Cardiac atrium fibroblast (primary cell): ENCODE data around the gene ZNF17. TPM values are rescaled to one million over a fixed set of nuclear protein-coding genes. Genes with fewer than 3 reads are reported as not detected.

Source experiments
- total RNA-seq: library from RNA; depleted of rRNA; stranded (reverse); fragments of >200 nt; gene quantifications from 2 replicates; pipeline ENCODE4 v1.2.3, GENCODE V29; 2015

The ZNF17 gene
- total RNA-seq: 2.9 and 4.0 TPM in 2 replicates

DNA sequence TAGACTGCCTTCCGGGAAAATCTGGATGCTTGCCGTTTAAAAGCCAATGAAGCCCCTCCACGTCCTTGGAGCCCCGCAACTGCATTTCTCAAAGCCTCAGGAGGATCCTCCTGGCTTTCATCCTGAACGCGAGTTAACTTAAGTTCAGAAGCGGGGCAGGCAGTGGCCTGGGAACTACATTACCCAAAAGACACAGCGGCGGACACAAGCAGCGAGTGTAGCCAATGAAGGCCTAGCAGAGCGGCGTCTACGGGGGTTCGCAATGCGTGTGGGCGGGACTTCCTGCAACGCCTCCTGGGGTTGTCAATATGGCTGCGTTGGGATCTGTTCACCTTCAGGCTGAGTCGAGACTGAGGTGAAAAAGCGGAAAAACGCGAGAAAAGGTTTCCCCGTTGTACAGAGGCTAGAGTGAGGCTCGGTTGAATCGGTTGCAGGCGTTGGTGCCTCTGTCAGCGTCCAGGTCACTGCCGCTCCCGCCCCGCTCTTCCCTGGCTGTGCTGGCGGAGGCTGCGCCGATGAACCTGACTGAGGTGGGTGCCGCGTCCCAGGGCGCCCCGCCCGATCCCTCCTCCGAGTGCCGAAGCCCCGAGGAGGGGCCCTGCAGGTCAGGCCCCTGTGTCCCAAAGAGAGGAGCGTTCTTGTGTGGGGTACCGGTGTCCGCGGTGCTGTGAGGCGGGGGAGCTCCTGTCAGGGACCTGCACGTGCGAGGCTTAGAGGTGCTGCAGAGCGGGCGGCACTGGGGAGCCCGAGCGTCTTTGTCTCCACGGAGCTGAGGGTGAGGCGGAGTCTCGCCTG lies at the start of gene ZNF17:
Gene ZNF17, plus strand, starts transcription at position 285 of the 795 bp plus-strand sequence. CDS start 2,455 bp downstream, outside the sequence.

DNA sequence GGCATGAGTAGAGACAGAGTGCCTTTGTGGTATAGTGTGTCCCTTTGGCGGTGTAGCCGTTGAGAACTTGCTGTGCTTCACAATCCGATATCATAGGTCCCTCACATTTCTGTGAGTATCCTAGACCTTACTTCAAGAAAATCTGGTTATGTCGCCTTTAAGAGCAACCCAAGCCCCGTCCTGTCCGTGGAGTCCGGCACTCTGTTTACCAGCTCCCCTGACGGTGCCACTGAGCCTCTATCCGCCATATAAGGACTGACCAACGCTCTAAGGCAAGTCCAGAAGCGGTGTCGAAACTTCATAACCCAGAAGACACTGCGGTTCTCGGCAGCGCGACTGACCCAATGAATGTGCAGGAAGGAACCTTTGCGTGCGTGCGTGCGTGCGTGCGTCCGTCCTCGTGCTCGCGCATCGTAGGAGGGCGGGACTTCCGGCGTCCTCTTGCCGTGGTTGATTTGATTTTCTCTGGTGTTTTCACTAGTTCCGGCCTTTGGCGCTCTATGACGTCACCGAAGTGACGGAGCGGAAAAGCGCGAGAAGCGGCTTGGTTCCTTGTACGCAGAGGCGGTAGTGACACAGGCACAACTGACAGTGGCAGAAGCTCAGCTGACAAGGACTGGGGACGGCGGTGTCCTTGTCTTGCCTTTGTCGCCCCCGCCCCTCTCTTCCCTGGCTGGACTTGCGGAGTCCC lies 47.8 kb upstream of the ZNF17 start, which contains the start of the genes TRAPPC2B and ZNF547:
Gene TRAPPC2B, plus strand, starts transcription at position 555 of the 691 bp plus-strand sequence. CDS start 1,283 bp downstream, outside the sequence.
Gene ZNF547, plus strand, starts transcription at position 555 of the 691 bp plus-strand sequence. CDS start 5,005 bp downstream, outside the sequence.

GRCh38 chr19:57389730-57390598 lies 21.0 kb upstream of the ZNF17 start, which contains the start of gene ZNF548:
Gene ZNF548, plus strand, starts transcription at chr19:57389854. Its CDS starts 246 bp downstream, at chr19:57390100.

DNA sequence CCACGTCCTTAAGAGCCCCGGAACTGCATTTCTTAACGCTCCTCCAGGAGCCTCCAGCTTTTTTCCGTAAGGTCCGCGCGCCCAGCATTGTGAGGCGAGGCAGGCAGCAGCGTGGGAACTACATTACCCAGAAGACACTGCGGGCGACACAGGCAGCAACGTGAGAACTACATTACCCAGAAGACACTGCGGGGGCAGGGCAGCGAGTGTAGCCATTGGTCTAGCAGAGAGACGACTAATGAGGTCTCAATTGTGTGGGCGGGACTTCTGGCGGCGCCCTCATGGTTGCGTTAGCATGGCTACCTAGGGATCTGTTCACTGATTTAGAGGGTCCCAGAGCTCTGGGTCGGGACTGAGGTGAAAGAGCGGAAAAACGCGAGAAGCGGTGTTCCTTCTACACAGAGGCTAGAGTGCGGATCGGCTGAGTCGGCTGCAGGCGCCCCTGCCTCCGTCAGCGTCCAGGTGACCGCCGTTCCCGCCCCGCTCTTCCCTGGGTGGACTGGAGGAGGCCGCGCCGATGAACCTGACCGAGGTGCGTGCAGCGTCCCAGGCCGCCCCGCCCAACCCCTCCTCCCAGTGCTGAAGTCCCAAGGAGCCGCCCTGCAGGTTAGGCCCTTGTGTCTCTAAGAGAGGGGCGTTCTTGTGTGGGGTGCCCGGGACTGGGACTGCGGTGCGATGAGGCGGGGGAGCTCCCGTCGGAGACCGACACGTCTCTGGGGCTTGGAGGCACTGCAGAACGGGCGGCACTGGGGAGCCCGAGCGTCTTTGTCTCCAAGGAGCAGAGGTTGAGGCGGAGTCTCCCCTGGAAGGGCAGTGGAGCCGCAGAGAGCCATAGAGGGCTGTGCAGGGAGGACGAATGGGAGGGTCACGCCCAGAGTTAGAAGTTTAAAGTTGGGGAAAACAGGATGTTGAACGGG lies 24.4 kb downstream of the ZNF17 start, which contains the start of gene ZNF749:
Gene ZNF749, plus strand, starts transcription at position 264 of the 917 bp plus-strand sequence. Its CDS starts 254 bp downstream, at position 518.

Other genes with a start within 250 kb of the ZNF17 start
- gene DUXA, start 243.7 kb upstream of the ZNF17 start, total RNA-seq: not detected in 2 replicates
- gene ZNF264, start 219.7 kb upstream of the ZNF17 start, total RNA-seq: 21.7 and 24.6 TPM in 2 replicates
- gene AURKC, start 180.1 kb upstream of the ZNF17 start, total RNA-seq: not detected in 2 replicates
- gene ZNF805, start 170.5 kb upstream of the ZNF17 start, total RNA-seq: 8.7 and 13.0 TPM in 2 replicates
- gene ZNF460, start 130.7 kb upstream of the ZNF17 start, total RNA-seq: 33.8 and 44.1 TPM in 2 replicates
- 3.1 and 10.0 TPM in 2 replicates for gene ZNF543, start 90.7 kb upstream of the ZNF17 start, total RNA-seq
- 5.0 and 8.7 TPM in 2 replicates for gene ZNF304, start 59.9 kb upstream of the ZNF17 start, total RNA-seq
- 6.3 and 12.5 TPM in 2 replicates for gene TRAPPC2B, start 47.6 kb upstream of the ZNF17 start, total RNA-seq
- 3.1 and 5.0 TPM in 2 replicates for gene ZNF547, start 47.6 kb upstream of the ZNF17 start, total RNA-seq
- gene ZNF548, start 21.3 kb upstream of the ZNF17 start, total RNA-seq: 10.0 and 22.0 TPM in 2 replicates
- 2.9 and 5.0 TPM in 2 replicates for gene ZNF749, start 24.2 kb downstream of the ZNF17 start, total RNA-seq
- gene VN1R1, start 46.0 kb downstream of the ZNF17 start, total RNA-seq: 0.16 TPM in 1 of 2 replicates, not detected in the other
- 13.4 and 18.8 TPM in 2 replicates for gene ZNF772, start 66.4 kb downstream of the ZNF17 start, total RNA-seq
- 6.6 and 17.0 TPM in 2 replicates for gene ZNF419, start 76.6 kb downstream of the ZNF17 start, total RNA-seq
- gene ZNF773, start 88.8 kb downstream of the ZNF17 start, total RNA-seq: 15.4 and 21.5 TPM in 2 replicates
- 3.6 and 4.2 TPM in 2 replicates for gene ZNF549, start 116.2 kb downstream of the ZNF17 start, total RNA-seq
- 10.1 and 12.8 TPM in 2 replicates for gene ZNF550, start 148.7 kb downstream of the ZNF17 start, total RNA-seq
- gene ZNF416, start 167.8 kb downstream of the ZNF17 start, total RNA-seq: 4.0 and 8.1 TPM in 2 replicates
- gene ZIK1, start 173.0 kb downstream of the ZNF17 start, total RNA-seq: 6.3 and 7.9 TPM in 2 replicates
- 0.49 and 11.7 TPM in 2 replicates for gene ZNF530, start 188.7 kb downstream of the ZNF17 start, total RNA-seq
- gene ZNF134, start 203.1 kb downstream of the ZNF17 start, total RNA-seq: 12.8 and 23.3 TPM in 2 replicates
- gene ZNF211, start 222.0 kb downstream of the ZNF17 start, total RNA-seq: 3.8 and 7.0 TPM in 2 replicates